Fibroblast of mammary gland (primary cell): Measurements from ENCODE around the gene KPTN.

Experiments used
- DNase-seq: peaks from one replicate; pipeline ENCODE4 v3.0.0-alpha.2; 2010; ENCODE audit warnings: low read depth
- H3K4me3 ChIP-seq: 2 replicates; pipeline ENCODE4 v1.5.1; 2011; ENCODE audit warnings: low read depth, mild to moderate bottlenecking, low read length, moderate library complexity; ENCODE audit not compliant: control insufficient read depth
- CTCF ChIP-seq: conservative IDR thresholded peaks from 2 replicates; pipeline ENCODE4 v1.5.1; 2011; ENCODE audit warnings: low read depth, low read length, inconsistent platforms; ENCODE audit not compliant: control insufficient read depth, insufficient read depth

Gene KPTN

DNA sequence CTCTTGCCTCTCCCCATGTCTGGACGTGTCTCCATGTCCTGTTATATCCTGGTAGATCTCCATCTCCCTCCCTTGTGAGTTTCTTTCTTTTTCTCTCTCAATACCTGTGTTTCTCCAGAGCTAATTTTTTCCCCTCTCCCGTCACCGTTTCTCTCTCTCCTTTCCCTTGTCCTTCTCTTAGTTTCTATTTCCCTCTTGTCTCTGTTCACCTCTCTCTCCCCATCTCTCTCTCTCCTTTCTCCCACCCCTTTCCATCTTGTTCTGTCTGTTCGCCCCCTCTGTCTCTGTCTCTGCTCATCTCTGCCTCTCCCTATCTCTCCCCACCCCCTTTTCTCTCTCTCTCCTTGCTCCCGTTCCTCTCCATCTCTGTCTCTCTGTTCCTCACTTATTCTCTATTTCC, 25.3 kb downstream of the KPTN start:
- H3K4me3 ChIP-seq, result no peak overlapping the region
- DNase-seq, result no peak
- TF ChIP-seq CTCF, result no peak

GRCh38 chr19:47456721-47457474, 27.1 kb downstream of the KPTN start:
- no peak for DNase-seq
- no peak overlapping the region for H3K4me3 ChIP-seq
- no peak for TF ChIP-seq CTCF

- H3K4me3 ChIP-seq, result no peak overlapping the region
- no peak for TF ChIP-seq CTCF
- DNase-seq, result no peak
These were observed 33.5 kb downstream of the KPTN start for GRCh38 chr19:47450478-47450877.

DNA sequence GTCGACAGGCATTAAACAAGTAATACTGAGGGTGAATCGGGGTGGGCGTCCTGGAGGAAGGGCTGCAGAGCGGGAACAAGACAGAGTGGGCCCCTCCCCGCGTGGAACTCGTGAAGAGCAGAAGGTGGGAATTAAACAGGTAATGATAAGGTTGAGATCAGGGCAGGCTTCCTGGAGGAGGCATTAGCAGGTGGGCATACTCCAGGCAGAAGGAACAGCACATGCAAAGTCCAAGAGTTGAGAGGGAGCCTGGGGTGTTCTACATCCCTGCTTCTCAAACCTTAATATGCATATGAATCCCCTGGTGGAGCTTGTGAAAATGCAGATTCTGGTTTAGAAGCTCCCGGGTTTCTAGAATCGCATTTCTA, 35.7 kb downstream of the KPTN start:
- DNase-seq, result no peak
- TF ChIP-seq CTCF, result no peak
- H3K4me3 ChIP-seq, result no peak overlapping the region

- H3K4me3 ChIP-seq, result no peak overlapping the region
- no peak for TF ChIP-seq CTCF
- peak; percentile 41 for DNase-seq
These were observed 36.3 kb downstream of the KPTN start for GRCh38 chr19:47447470-47448359.

DNA sequence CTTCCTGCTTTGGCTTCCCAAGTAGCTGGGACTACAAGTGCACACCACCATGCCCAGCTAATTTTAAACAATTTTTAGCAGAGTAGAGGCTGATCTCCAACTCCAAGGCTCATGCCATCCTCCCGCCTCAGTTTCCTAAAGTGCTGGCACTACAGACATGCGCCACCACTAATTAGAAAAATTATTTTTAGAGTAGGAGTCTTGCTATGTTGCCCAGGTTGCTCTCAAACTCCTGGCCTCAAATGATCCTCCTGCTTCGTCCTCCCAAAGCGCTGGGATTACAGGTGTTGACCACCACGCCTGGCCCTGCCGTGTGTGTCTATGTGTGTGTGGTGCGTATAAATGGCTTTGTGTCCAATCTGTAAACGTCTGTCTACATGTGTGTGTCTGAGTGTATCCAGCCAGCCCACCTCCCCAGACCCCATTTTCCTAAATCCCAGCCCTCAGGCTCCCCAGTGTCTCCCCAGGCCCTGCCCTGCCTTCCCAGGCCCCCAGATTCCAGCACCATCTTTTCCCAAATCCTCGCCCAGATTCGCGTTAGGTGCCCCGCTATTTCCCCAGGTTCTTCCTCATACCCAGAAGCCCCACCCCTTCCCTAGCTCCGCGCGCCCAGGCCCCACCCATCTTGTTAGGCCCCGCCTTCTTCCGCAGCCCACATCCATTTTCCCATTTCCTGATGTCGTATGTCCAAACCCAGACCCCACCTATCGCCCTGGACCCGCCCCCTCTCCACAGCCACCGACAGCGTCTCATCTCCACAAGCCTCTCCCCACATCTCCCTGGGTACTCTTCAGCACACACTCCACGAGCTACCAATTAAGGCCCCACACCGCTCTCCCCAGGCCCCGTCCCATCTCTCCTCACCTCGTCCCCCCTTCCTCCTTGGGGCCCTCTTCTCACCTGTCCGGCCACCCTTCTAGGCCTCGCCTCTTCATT, 37.2 kb downstream of the KPTN start:
- TF ChIP-seq CTCF, result no peak
- no peak overlapping the region for H3K4me3 ChIP-seq
- DNase-seq, result no peak
